GM19463 (cell line): Measurements from ENCODE around the gene SYDE2.
"Not testable (repeated sequence)": the region's sequence is repeated elsewhere in the genome, so short reads cannot be mapped to it uniquely, and the experiment has no call there.

Source experiments
- ATAC-seq: cut with Tn5 transposase; IDR thresholded peaks from one replicate; pipeline ENCODE4 v1.9.1; 2021; ENCODE audit warnings: mild to moderate bottlenecking, moderate library complexity; ENCODE audit not compliant: unreplicated experiment

SYDE2 gene

GRCh38 chr1:85171721-85172120, 29.1 kb downstream of the SYDE2 start:
- ATAC-seq = no peak

GRCh38 chr1:85168884-85169283, 31.9 kb downstream of the SYDE2 start:
- ATAC-seq = no peak

GRCh38 chr1:85166351-85166750, 34.5 kb downstream of the SYDE2 start:
- no peak for ATAC-seq

GRCh38 chr1:85158910-85159309, 41.9 kb downstream of the SYDE2 start:
- ATAC-seq = no peak

GRCh38 chr1:85157436-85157835, 43.4 kb downstream of the SYDE2 start:
- no peak for ATAC-seq

GRCh38 chr1:85153149-85153891, 47.5 kb downstream of the SYDE2 start:
- ATAC-seq = peak; percentile 39

GRCh38 chr1:85151446-85151845, 49.4 kb downstream of the SYDE2 start:
- ATAC-seq = no peak

- no peak for ATAC-seq
Measured at GRCh38 chr1:85149805-85150204, 51.0 kb downstream of the SYDE2 start.

- ATAC-seq = peak; percentile 95
Measured at GRCh38 chr1:85148524-85149250, 52.1 kb downstream of the SYDE2 start.

GRCh38 chr1:85146972-85147359, 53.9 kb downstream of the SYDE2 start:
- no peak for ATAC-seq

GRCh38 chr1:85146298-85146971, 54.4 kb downstream of the SYDE2 start:
- not testable (repeated sequence) for ATAC-seq

GRCh38 chr1:85144351-85144750, 56.5 kb downstream of the SYDE2 start:
- no peak for ATAC-seq

- ATAC-seq = no peak
Measured at GRCh38 chr1:85142753-85143152, 58.1 kb downstream of the SYDE2 start.

- ATAC-seq = not testable (repeated sequence)
Measured at GRCh38 chr1:85138439-85138838, 62.4 kb downstream of the SYDE2 start.

- ATAC-seq = no peak
Measured at GRCh38 chr1:85137660-85138059, 63.2 kb downstream of the SYDE2 start.

GRCh38 chr1:85135392-85135798, 65.4 kb downstream of the SYDE2 start:
- ATAC-seq = no peak

- no peak for ATAC-seq
Measured at GRCh38 chr1:85134583-85135391, 66.0 kb downstream of the SYDE2 start.

- ATAC-seq = no peak
Measured at GRCh38 chr1:85133565-85134159, 67.2 kb downstream of the SYDE2 start.

GRCh38 chr1:85132078-85132720, 68.6 kb downstream of the SYDE2 start:
- no peak for ATAC-seq

GRCh38 chr1:85128316-85128715, 72.5 kb downstream of the SYDE2 start:
- ATAC-seq = no peak
